Suprapubic skin (tissue), 4 donors: ENCODE measurements around the gene CAPZB. TPM values are rescaled to one million over a fixed set of nuclear protein-coding genes. Genes with fewer than 3 reads are reported as not detected.

Experiments used
- DNase-seq, 2 donors: peaks; one replicate each; pipeline ENCODE4 v3.0.0-alpha.2; 2019; ENCODE audit warnings: low spot score in 2 of 2
- H3K27ac ChIP-seq: fragments of 200-600 bp; sonication (generic); one replicate; pipeline ENCODE4 v1.5.1; 2019
- H3K27me3 ChIP-seq: fragments of 200-600 bp; sonication (generic); one replicate; pipeline ENCODE4 v1.5.1; 2019
- H3K36me3 ChIP-seq: fragments of 200-600 bp; sonication (generic); one replicate; pipeline ENCODE4 v1.5.1; 2019
- H3K4me1 ChIP-seq: fragments of 200-600 bp; sonication (generic); one replicate; pipeline ENCODE4 v1.5.1; 2019
- H3K4me3 ChIP-seq: fragments of 200-600 bp; sonication (generic); one replicate; pipeline ENCODE4 v1.5.1; 2019; ENCODE audit warnings: mild to moderate bottlenecking
- H3K9me3 ChIP-seq: fragments of 200-600 bp; sonication (generic); one replicate; pipeline ENCODE4 v1.5.1; 2019
- CTCF ChIP-seq, 2 donors: fragments of 200-600 bp in 1 of 2; fragments of 450-650 bp in 1 of 2; sonication (generic) in 1 of 2; IDR thresholded peaks; one replicate each; pipeline ENCODE4 v1.5.1; 2016 to 2019; ENCODE audit warnings: antibody characterized with exemption in 2 of 2, mild to moderate bottlenecking in 1 of 2, moderate library complexity in 1 of 2
- EP300 ChIP-seq: sonication (generic); formaldehyde crosslinking; IDR thresholded peaks from one replicate; pipeline ENCODE4 v1.6.1; 2017; ENCODE audit warnings: antibody characterized with exemption
- POLR2A ChIP-seq, 2 donors: fragments of 450-650 bp; IDR thresholded peaks; one replicate each; pipeline ENCODE4 v1.6.1; 2017; ENCODE audit warnings: antibody characterized with exemption in 2 of 2, mild to moderate bottlenecking in 2 of 2, moderate library complexity in 2 of 2
- POLR2AphosphoS5 ChIP-seq, 3 donors: sonication (generic); formaldehyde crosslinking; IDR thresholded peaks; one replicate each; pipeline ENCODE4 v1.6.1; 2017; ENCODE audit warnings: antibody characterized with exemption in 3 of 3
- WGBS: methylation state at CpG from one replicate; pipeline ENCODE4 v1.1.5; 2018; 5-methylcytosine and 5-hydroxymethylcytosine counted together
- total RNA-seq, 4 donors: library from RNA; depleted of rRNA; stranded (reverse); fragments of >200 nt; gene quantifications; one replicate each; pipeline ENCODE4 v1.1.0, GENCODE V29; 2016

Gene CAPZB
- total RNA-seq, 4 donors from 2014 or later, result 101 to 130 (median 126) TPM

GRCh38 chr1:19385869-19386591 lies 99.3 kb downstream of the CAPZB start:
- no peak for DNase-seq
- peaks cover 28% of the 10 kb centered on the region for H3K36me3 ChIP-seq
- H3K9me3 ChIP-seq, result no peaks in the 10 kb centered on the region

GRCh38 chr1:19385221-19385620 lies 100.1 kb downstream of the CAPZB start:
- 75% methylated on average over 9 of the region's 9 CpGs for WGBS
- TF ChIP-seq POLR2AphosphoS5 (IDR thresholded peaks at IDR 0.05) (no peak), EP300 (no peak), CTCF (IDR thresholded peaks at IDR 0.05) (no peak), POLR2A (IDR thresholded peaks at IDR 0.05) (no peak)
- Histone ChIP-seq H3K27ac (peak overlapping the region; percentile 65), H3K4me3 (no peak overlapping the region), H3K36me3 (peaks cover 35% of the 10 kb centered on the region), H3K9me3 (no peaks in the 10 kb centered on the region), H3K27me3 (no peaks in the 10 kb centered on the region), H3K4me1 (peaks cover 55% of the 10 kb centered on the region)
- DNase-seq, result no peak

More at GRCh38 chr1:19385869-19386591, 99.3 kb downstream of the CAPZB start:
- H3K27ac ChIP-seq, result peak overlapping the region; percentile 65
- WGBS, result 34% methylated on average over 8 of the region's 15 CpGs
- peaks cover 63% of the 10 kb centered on the region for H3K4me1 ChIP-seq
- no peak for TF ChIP-seq CTCF (IDR thresholded peaks at IDR 0.05)
- TF ChIP-seq POLR2AphosphoS5 (IDR thresholded peaks at IDR 0.05), result no peak
- TF ChIP-seq EP300, result no peak
- TF ChIP-seq POLR2A (IDR thresholded peaks at IDR 0.05), result no peak
- no peak overlapping the region for H3K4me3 ChIP-seq
- no peaks in the 10 kb centered on the region for H3K27me3 ChIP-seq

GRCh38 chr1:19384772-19385187 lies 100.6 kb downstream of the CAPZB start:
- DNase-seq, result no peak
- H3K4me3 ChIP-seq, result no peak overlapping the region
- H3K4me1 ChIP-seq, result peaks cover 51% of the 10 kb centered on the region

GRCh38 chr1:19384113-19384512 lies 101.2 kb downstream of the CAPZB start:
- Histone ChIP-seq H3K4me3 (no peak overlapping the region), H3K36me3 (peaks cover 44% of the 10 kb centered on the region), H3K9me3 (no peaks in the 10 kb centered on the region), H3K4me1 (peaks cover 44% of the 10 kb centered on the region), H3K27me3 (no peaks in the 10 kb centered on the region), H3K27ac (no peak overlapping the region)
- DNase-seq, result no peak
- TF ChIP-seq POLR2A (IDR thresholded peaks at IDR 0.05) (no peak), POLR2AphosphoS5 (IDR thresholded peaks at IDR 0.05) (no peak), EP300 (no peak)
- WGBS, result 65% methylated on average over 4 of the region's 4 CpGs

More at GRCh38 chr1:19384772-19385187, 100.6 kb downstream of the CAPZB start:
- peak overlapping the region; percentile 65 for H3K27ac ChIP-seq
- H3K36me3 ChIP-seq, result peaks cover 39% of the 10 kb centered on the region
- 86% methylated on average over 7 of the region's 7 CpGs for WGBS
- TF ChIP-seq EP300 (no peak), POLR2AphosphoS5 (IDR thresholded peaks at IDR 0.05) (no peak), POLR2A (IDR thresholded peaks at IDR 0.05) (no peak), CTCF (IDR thresholded peaks at IDR 0.05) (no peak)
- no peaks in the 10 kb centered on the region for H3K9me3 ChIP-seq
- no peaks in the 10 kb centered on the region for H3K27me3 ChIP-seq

GRCh38 chr1:19382222-19382621 lies 103.1 kb downstream of the CAPZB start:
- H3K4me3 ChIP-seq, result no peak overlapping the region
- no peaks in the 10 kb centered on the region for H3K27me3 ChIP-seq
- H3K9me3 ChIP-seq, result no peaks in the 10 kb centered on the region
- peaks cover 28% of the 10 kb centered on the region for H3K4me1 ChIP-seq
- no peak for TF ChIP-seq CTCF (IDR thresholded peaks at IDR 0.05)
- TF ChIP-seq EP300, result no peak
- no peak for TF ChIP-seq POLR2AphosphoS5 (IDR thresholded peaks at IDR 0.05)
- no peak for TF ChIP-seq POLR2A (IDR thresholded peaks at IDR 0.05)
- 70% methylated on average over 4 of the region's 4 CpGs for WGBS
- peaks cover 59% of the 10 kb centered on the region for H3K36me3 ChIP-seq
- H3K27ac ChIP-seq, result no peak overlapping the region
- DNase-seq, result no peak
